Spleen (tissue), 7 donors: ENCODE data around the gene SNW1.

ENCODE experiments used
- POLR2A ChIP-seq, 3 donors: fragments of 450-650 bp; IDR thresholded peaks; one replicate each; pipeline ENCODE4 v1.5.1; 2017; ENCODE audit warnings: antibody characterized with exemption in 3 of 3, mild to moderate bottlenecking in 1 of 3
- TF ChIP-seq, protein P1 (sequence below), 11 experiments: fragments of 200-600 bp in 7 of 11; fragments of 450-650 bp in 4 of 11; sonication (generic) in 4 of 11; IDR thresholded peaks in 8 of 11; conservative IDR thresholded peaks in 3 of 11; 1 replicate in 7 of 11; 2 replicates in 4 of 11; pipeline versions ENCODE4 v1.4.0 to v1.8.0; 2016 to 2021; ENCODE audit warnings: antibody characterized with exemption in 11 of 11, inconsistent platforms in 4 of 11, mild to moderate bottlenecking in 1 of 11
- donor health status: DM: no; HTN: no; CAD: no; lungs with moderate emphysema.
- donor health status: DM: no; HTN: no; CAD: no.
- donor health status: DM: no; HTN: no; CAD: no.

DNA sequence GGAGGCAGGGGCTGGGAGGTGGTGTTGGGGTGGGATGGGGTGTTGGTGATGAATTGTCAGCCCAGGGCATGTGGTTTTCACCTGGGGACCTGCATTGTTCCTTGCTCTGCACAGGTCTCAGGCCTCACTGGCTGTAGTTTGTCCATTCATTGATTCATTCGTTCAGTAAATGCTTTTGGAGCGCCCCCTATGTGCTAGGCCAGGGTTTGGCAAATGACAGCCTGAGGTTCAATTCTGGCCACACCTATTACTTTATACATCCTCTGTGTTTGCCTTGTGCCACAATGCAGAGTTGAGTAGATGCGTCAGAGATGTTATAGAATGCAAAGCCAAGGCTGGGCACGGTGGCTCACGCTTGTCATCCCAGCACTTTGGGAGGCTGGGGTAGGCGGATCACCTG lies 43.6 kb upstream of the SNW1 start:
- TF ChIP-seq, protein P1, sequence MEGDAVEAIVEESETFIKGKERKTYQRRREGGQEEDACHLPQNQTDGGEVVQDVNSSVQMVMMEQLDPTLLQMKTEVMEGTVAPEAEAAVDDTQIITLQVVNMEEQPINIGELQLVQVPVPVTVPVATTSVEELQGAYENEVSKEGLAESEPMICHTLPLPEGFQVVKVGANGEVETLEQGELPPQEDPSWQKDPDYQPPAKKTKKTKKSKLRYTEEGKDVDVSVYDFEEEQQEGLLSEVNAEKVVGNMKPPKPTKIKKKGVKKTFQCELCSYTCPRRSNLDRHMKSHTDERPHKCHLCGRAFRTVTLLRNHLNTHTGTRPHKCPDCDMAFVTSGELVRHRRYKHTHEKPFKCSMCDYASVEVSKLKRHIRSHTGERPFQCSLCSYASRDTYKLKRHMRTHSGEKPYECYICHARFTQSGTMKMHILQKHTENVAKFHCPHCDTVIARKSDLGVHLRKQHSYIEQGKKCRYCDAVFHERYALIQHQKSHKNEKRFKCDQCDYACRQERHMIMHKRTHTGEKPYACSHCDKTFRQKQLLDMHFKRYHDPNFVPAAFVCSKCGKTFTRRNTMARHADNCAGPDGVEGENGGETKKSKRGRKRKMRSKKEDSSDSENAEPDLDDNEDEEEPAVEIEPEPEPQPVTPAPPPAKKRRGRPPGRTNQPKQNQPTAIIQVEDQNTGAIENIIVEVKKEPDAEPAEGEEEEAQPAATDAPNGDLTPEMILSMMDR (IDR thresholded peaks at IDR 0.05 in 8 of 11, conservative IDR thresholded peaks at IDR 0.05 in 3 of 11) = no peak
- no peak for TF ChIP-seq POLR2A (IDR thresholded peaks at IDR 0.05)
